GM12801 (cell line): ENCODE results near the gene FGF3.

Source experiments
- CTCF ChIP-seq: IDR thresholded peaks from one replicate; pipeline ENCODE4 v1.5.1; 2011; ENCODE audit warnings: control low read depth; ENCODE audit not compliant: insufficient read length; ENCODE audit errors: extremely low read depth

The FGF3 gene

GRCh38 chr11:69836401-69836800 is 17.2 kb upstream of the FGF3 start:
- no peak for TF ChIP-seq CTCF

- TF ChIP-seq CTCF = no peak
Measured at GRCh38 chr11:69834811-69835800, 15.9 kb upstream of the FGF3 start.

GRCh38 chr11:69834251-69834650 is 15.0 kb upstream of the FGF3 start:
- TF ChIP-seq CTCF = no peak

GRCh38 chr11:69832561-69833413 is 13.6 kb upstream of the FGF3 start:
- TF ChIP-seq CTCF = no peak

- TF ChIP-seq CTCF = no peak
Measured at GRCh38 chr11:69831985-69832384, 12.8 kb upstream of the FGF3 start.

GRCh38 chr11:69830086-69830485 is 10.9 kb upstream of the FGF3 start:
- no peak for TF ChIP-seq CTCF

GRCh38 chr11:69828971-69829344 is 9.7 kb upstream of the FGF3 start:
- no peak for TF ChIP-seq CTCF
